DND-41 (cell line): Measurements from ENCODE around the gene DEFB123.

Experiments used
- CTCF ChIP-seq: IDR thresholded peaks from 2 replicates; pipeline ENCODE4 v1.5.1; 2012; ENCODE audit warnings: borderline replicate concordance, low read length, moderate library complexity, mild to moderate bottlenecking; ENCODE audit not compliant: poor library complexity, severe bottlenecking; ENCODE audit errors: extremely low read depth
- EZH2 ChIP-seq: IDR thresholded peaks from 3 replicates; pipeline ENCODE4 v1.6.1; 2012; ENCODE audit warnings: borderline replicate concordance, low read depth, mild to moderate bottlenecking, moderate library complexity, low read length, inconsistent platforms; ENCODE audit not compliant: severe bottlenecking

- TF ChIP-seq CTCF (no peak), EZH2 (no peak)
Measured at GRCh38 chr20:31446084-31446819, 5.8 kb downstream of the DEFB123 start.
